NCI-H446 treated with DMSO at 0.1 percent for 48 hours (cell line): Measurements from ENCODE around the gene MCFD2.
"Not testable (repeated sequence)": the region's sequence is repeated elsewhere in the genome, so short reads cannot be mapped to it uniquely, and the experiment has no call there.

Experiments used
- DNase-seq: peaks from one replicate; lab custom pipeline; 2025; lab: John Stamatoyannopoulos, UW

Gene MCFD2

GRCh38 chr2:46937471-46937901, 21.9 kb upstream of the MCFD2 start:
- no peak for DNase-seq

- no peak for DNase-seq
These were observed 21.0 kb upstream of the MCFD2 start for GRCh38 chr2:46936566-46936965.

- no peak for DNase-seq
These were observed 19.5 kb upstream of the MCFD2 start for GRCh38 chr2:46935071-46935470.

- DNase-seq: no peak
These were observed 14.0 kb upstream of the MCFD2 start for GRCh38 chr2:46929612-46930011.

GRCh38 chr2:46926863-46927262, 11.3 kb upstream of the MCFD2 start:
- DNase-seq: no peak

GRCh38 chr2:46925474-46926351, 10.1 kb upstream of the MCFD2 start:
- no peak for DNase-seq

- no peak for DNase-seq
These were observed 9.0 kb upstream of the MCFD2 start for GRCh38 chr2:46924608-46925007.

GRCh38 chr2:46924038-46924437, 8.4 kb upstream of the MCFD2 start:
- no peak for DNase-seq

- DNase-seq: no peak
These were observed 7.5 kb upstream of the MCFD2 start for GRCh38 chr2:46923041-46923528.

GRCh38 chr2:46922606-46923005, 7.0 kb upstream of the MCFD2 start:
- DNase-seq: no peak

- no peak for DNase-seq
These were observed 6.3 kb upstream of the MCFD2 start for GRCh38 chr2:46921676-46922448.

GRCh38 chr2:46917628-46918027, 2.0 kb upstream of the MCFD2 start:
- no peak for DNase-seq

GRCh38 chr2:46915811-46916630, 415 bp upstream of the MCFD2 start:
- peak; percentile 87 for DNase-seq

- DNase-seq: no peak
These were observed 902 bp downstream of the MCFD2 start for GRCh38 chr2:46914578-46915230.

GRCh38 chr2:46913471-46914381, 1.9 kb downstream of the MCFD2 start:
- DNase-seq: no peak

GRCh38 chr2:46909771-46910419, 5.7 kb downstream of the MCFD2 start:
- peak; percentile 10 for DNase-seq

GRCh38 chr2:46909150-46909549, 6.5 kb downstream of the MCFD2 start:
- DNase-seq: no peak

GRCh38 chr2:46904908-46905678, 10.5 kb downstream of the MCFD2 start:
- not testable (repeated sequence) for DNase-seq

GRCh38 chr2:46902980-46903379, 12.6 kb downstream of the MCFD2 start:
- not testable (repeated sequence) for DNase-seq
